MV-4-11 (cell line): ENCODE measurements around the gene VIPR2.

Experiments
- DNase-seq: peaks from one replicate; lab custom pipeline; 2025; lab: John Stamatoyannopoulos, UW

Gene VIPR2

DNA sequence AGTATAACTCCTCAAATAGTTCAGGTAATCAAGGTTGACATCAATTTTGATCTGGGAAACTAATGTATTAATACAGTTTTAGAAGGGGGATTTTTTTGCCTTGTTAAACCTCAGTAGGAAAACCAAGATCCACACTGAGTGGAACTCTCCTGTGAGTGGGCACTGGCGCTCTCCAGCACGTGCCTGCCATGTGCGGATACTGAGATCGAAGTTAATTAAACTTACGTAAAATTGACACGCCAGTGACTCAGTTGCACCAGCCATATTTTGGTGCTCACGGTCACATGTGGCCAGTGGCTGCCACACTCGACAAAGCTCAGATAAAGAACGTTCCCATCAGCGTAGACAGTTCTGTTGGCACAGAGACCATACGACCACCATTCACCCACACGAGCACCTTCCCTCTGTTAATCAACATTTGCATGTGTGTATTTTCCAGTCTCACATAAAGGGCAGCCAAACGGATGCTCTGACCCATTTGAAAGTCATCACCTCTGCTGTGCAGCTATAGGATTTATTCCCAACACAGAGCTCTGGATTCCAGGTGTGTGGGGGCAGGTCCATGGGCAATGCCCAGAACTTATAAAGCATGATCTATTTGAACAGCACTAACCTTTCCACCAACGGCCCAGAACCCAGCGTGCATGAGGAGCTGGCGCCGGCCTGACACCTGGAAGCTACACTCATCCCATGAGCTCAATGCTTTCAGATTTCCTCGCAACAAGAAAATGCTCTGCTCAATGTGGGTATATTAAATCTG is 77.7 kb downstream of the VIPR2 start:
- DNase-seq: no peak

GRCh38 chr7:159065852-159066480 is 78.7 kb downstream of the VIPR2 start:
- DNase-seq: no peak

GRCh38 chr7:159064816-159065510 is 79.7 kb downstream of the VIPR2 start:
- no peak for DNase-seq

DNA sequence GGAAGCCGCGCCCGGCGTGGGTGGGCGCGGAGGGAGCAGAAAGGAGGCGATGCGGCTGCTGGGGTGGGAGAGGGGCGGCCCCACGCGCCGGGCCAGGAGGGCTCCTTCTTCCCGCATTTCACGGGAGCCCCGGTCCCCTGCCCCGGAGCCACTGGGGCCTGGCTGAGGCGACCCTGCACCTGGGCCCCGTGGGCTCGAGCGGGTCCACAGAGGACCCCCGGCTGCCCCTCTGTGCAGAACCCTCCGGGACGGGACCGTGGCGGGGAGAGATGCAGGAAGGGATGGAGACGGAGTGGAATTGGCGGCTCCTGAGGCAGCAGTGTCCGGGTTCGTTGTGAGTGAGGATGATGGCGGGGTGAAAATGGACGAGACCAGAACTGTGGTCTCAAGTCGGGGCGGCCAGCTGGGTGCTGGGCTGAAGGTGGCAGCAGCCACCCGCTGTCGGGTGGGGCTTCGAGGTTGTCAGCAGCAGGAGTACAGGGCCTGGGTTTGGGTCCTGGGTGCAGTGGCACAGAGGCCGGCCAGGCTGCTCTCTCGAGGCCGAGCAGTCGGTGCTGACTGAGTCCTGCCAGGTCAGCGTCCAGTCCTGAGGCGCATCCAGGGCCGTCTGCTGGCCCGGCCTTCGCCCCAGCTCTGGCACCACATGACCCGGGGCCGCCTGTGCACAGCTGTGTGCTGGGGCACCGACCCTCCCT is 80.4 kb downstream of the VIPR2 start:
- no peak for DNase-seq

- no peak for DNase-seq
These were observed 81.4 kb downstream of the VIPR2 start for GRCh38 chr7:159063046-159063840.

DNA sequence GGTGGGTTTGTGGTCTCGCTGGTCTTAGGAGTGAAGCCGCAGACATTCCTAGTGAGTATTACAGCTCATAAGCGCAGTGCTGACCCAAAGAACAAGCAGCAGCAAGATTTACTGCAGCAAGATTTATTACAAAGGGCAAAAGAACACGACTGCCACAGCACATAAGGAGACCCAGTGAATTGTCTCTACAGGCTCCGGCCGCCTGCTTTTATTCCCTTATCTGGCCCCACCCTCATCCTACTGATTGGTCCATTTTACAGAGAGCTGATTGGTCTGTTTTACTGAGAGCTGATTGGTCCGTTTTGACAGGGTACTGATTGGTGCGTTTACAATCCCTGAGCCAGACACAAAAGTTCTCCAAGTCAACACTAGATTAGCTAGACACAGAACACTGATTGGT is 82.1 kb downstream of the VIPR2 start:
- DNase-seq: no peak

GRCh38 chr7:159061674-159062212 is 82.9 kb downstream of the VIPR2 start:
- no peak for DNase-seq

- no peak for DNase-seq
These were observed 83.5 kb downstream of the VIPR2 start for GRCh38 chr7:159061209-159061608.

GRCh38 chr7:159060440-159060839 is 84.2 kb downstream of the VIPR2 start:
- no peak for DNase-seq

- DNase-seq: no peak
These were observed 85.0 kb downstream of the VIPR2 start for GRCh38 chr7:159059629-159060028.

DNA sequence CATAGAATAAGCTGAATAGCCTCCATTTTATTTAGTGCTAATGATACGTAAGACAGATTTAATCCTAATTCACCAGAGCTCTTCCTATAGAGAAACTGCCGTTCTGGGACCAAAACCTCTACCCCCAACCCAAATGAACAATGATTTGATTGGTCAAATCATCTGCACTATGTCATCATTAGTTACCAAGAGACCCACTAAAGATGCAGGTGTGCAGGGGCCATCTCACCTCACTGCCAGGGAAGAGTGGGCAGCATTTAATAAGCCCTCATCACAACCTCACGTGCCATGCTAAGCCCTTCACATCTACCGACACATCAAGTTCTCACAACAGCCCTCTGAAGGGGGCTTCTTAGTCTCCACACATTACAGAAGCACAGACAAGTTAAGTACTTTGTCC is 87.0 kb downstream of the VIPR2 start:
- DNase-seq: no peak

DNA sequence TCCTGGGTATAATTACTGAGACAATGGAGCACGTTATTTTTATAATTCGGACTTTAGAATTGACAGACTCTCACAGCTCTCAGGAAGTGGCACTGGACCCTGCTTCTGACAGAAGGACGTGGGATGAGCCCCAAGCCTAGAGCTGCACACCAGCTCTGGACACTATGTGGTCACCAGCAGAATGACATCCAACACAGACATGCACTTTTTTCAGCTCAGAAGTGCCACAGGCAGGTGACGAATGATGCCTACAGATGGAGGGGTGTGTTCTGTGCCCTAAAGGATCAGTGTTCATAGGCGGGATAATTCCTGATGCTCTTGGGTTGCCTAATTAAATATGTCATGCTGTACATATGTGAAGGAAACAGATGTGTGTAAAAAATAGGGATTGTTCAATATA is 87.9 kb downstream of the VIPR2 start:
- DNase-seq: no peak

- DNase-seq: no peak
These were observed 92.8 kb downstream of the VIPR2 start for GRCh38 chr7:159051916-159052315.

DNA sequence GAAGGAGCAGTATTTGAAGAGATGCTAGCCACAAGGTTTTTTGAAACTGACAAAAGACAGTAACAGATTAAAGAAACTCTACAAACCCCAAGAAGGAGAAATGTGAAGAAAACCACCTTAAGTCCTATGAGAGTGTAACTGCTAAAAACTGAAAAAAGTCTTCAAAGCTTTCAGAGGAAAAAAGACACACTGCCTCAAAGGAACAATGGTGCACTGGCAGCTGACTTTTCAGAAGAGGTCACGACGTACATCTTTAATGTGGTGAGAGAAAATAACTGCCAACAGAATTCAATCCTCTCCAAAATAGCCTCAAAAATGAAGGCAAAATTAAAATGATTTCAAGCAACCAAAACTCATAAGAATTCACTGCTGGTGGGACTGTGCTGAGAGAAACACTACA is 94.0 kb downstream of the VIPR2 start:
- no peak for DNase-seq

GRCh38 chr7:159049266-159050025 is 95.2 kb downstream of the VIPR2 start:
- DNase-seq: no peak

DNA sequence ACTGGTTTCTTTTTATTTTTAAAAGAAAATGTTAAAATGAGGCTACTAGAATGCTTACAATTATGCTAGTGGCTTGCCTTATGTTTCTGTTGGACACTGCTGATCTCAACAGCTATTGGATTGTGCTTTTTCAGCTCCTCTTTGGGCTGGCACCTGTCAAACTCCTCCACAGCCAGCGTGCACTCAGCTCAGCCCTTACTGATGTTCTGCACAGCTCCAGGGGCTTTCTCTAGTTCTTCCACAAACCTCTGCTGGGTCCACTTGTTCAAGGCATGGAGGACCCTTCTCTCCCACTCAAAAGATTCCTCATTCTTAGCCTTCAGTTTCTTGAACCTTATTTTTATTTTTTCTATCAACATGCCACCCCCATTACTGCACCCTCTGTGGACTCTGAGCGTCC is 96.0 kb downstream of the VIPR2 start:
- DNase-seq: no peak

- no peak for DNase-seq
These were observed 97.1 kb downstream of the VIPR2 start for GRCh38 chr7:159047536-159047935.

DNA sequence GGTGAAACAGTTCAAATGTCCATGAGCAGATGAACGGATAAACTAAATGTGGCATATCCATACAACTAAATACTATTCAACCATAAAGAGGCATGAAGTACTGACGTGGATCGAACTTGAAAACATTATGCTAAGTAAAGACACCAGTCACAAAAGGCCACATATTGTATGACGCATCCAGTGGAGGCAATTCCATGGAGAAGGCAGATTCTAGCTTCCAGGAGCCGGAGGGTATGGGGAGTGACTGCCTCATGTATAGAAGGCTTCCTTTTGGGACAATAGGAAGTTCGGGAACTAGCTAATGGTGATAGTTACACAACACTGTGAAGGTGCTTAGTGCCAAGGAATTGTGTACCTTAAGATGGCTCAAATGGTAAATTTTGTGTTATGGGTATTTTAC is 98.4 kb downstream of the VIPR2 start:
- DNase-seq: no peak

GRCh38 chr7:159045839-159046238 is 98.8 kb downstream of the VIPR2 start:
- DNase-seq: no peak

DNA sequence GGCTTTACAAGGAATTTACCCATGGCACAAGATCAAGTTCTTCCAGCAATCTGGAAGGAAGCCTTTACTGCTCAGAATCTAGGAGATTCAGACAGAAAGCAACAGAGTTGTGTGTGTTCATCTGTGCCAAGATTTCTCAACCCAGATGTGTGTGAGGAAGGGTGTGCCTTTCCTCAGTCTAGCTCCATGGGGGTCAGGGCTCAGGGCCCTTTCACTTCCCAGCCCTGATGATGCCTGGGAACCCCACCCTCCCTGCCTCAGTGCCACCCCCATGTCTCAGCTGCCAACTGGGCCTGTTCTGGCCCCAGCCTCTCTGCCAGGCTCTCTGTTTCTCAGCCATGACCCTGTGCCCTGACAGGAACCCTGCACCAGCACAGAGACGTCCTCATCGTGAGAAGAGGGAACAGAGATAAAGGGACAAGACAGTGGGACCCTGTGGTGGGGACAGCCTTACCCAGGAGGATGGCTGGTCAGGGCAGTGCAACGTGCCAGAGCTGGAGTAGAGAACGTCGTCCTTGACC is 102.0 kb downstream of the VIPR2 start:
- no peak for DNase-seq

- DNase-seq: no peak
These were observed 102.6 kb downstream of the VIPR2 start for GRCh38 chr7:159042103-159042502.
